SK-N-SH (cell line): ENCODE data around the gene NKAPL. TPM values are rescaled to one million over a fixed set of nuclear protein-coding genes. Genes with fewer than 3 reads are reported as not detected.

ENCODE experiments used
- CTCF ChIA-PET: fragments of 300-600, 350-600 bp; formaldehyde crosslinking; extraction: SDS; loops from one replicate; lab custom pipeline; 2021; lab: Yijun Ruan, JAX
- POLR2A ChIA-PET: fragments of 350-600 bp; sonication (Branson Sonifier 250); formaldehyde crosslinking; extraction: SDS; loops from one replicate; lab custom pipeline; 2020; ENCODE audit warnings: antibody characterized with exemption, inconsistent platforms; lab: Yijun Ruan, JAX
- DNase-seq: peaks from one replicate; pipeline ENCODE4 v3.0.0; 2012
- H2AFZ ChIP-seq: fragments of 200-600 bp; sonication (generic); 2 replicates; pipeline ENCODE4 v1.8.1; 2016; ENCODE audit warnings: antibody characterized with exemption, mild to moderate bottlenecking, low read depth
- H3F3A ChIP-seq: fragments of 200-600 bp; sonication (generic); replicated peaks from 2 replicates; pipeline ENCODE3; 2016; ENCODE audit warnings: antibody characterized with exemption, mild to moderate bottlenecking; ENCODE audit not compliant: insufficient read depth
- H3K27ac ChIP-seq, 2 experiments: fragments of 200-500 bp in 1 of 2; fragments of 200-600 bp in 1 of 2; sonication (Bioruptor generic) in 1 of 2; sonication (generic), shearing (Covaris generic) in 1 of 2; 2 replicates each; pipeline versions ENCODE4 v1.5.1 to v1.6.1; 2014 to 2016; ENCODE audit warnings: low read depth in 2 of 2, inconsistent platforms in 1 of 2, low read length in 1 of 2, mild to moderate bottlenecking in 1 of 2, mixed read lengths in 1 of 2
- H3K27me3 ChIP-seq: fragments of 200-600 bp; sonication (generic), shearing (Covaris generic); 2 replicates; pipeline ENCODE4 v1.6.1; 2016; ENCODE audit warnings: mixed run types; ENCODE audit not compliant: insufficient read depth
- H3K36me3 ChIP-seq, 2 experiments: fragments of 200-500 bp in 1 of 2; fragments of 200-600 bp in 1 of 2; sonication (Bioruptor generic) in 1 of 2; sonication (generic) in 1 of 2; replicated peaks in 1 of 2; 2 replicates each; pipeline versions ENCODE3 to v1.5.1; 2014 to 2016; ENCODE audit warnings: low read length in 1 of 2, mild to moderate bottlenecking in 1 of 2; ENCODE audit not compliant: insufficient read depth in 2 of 2, control insufficient read depth in 1 of 2
- H3K4me1 ChIP-seq, 2 experiments: fragments of 200-500 bp in 1 of 2; fragments of 200-600 bp in 1 of 2; sonication (Bioruptor generic) in 1 of 2; sonication (generic), shearing (Covaris generic) in 1 of 2; 2 replicates each; pipeline versions ENCODE4 v1.5.1 to v1.6.1; 2014 to 2016; ENCODE audit warnings: low read depth in 1 of 2, low read length in 1 of 2, mixed run types in 1 of 2; ENCODE audit not compliant: insufficient read depth in 2 of 2, control insufficient read depth in 1 of 2
- H3K4me2 ChIP-seq: fragments of 200-600 bp; sonication (generic), shearing (Covaris generic); 2 replicates; pipeline ENCODE4 v1.6.1; 2017; ENCODE audit warnings: mixed run types
- H3K4me3 ChIP-seq, 2 experiments: fragments of 200-500 bp in 1 of 2; fragments of 200-600 bp in 1 of 2; sonication (Bioruptor generic) in 1 of 2; sonication (generic), shearing (Covaris generic) in 1 of 2; 2 replicates each; pipeline versions ENCODE4 v1.5.1 to v1.8.1; 2014 to 2016; ENCODE audit warnings: low read depth in 2 of 2, inconsistent platforms in 1 of 2, low read length in 1 of 2, mild to moderate bottlenecking in 1 of 2, mixed read lengths in 1 of 2, moderate library complexity in 1 of 2
- H3K79me2 ChIP-seq: fragments of 200-600 bp; sonication (generic); 2 replicates; pipeline ENCODE4 v1.8.1; 2017; ENCODE audit warnings: mild to moderate bottlenecking; ENCODE audit not compliant: insufficient read depth
- H3K9ac ChIP-seq: fragments of 200-600 bp; sonication (generic); 2 replicates; pipeline ENCODE4 v1.6.1; 2017; ENCODE audit warnings: mixed run types
- H3K9me2 ChIP-seq: fragments of 200-600 bp; sonication (generic); 2 replicates; pipeline ENCODE4 v1.6.1; 2017; ENCODE audit warnings: mixed run types
- H3K9me3 ChIP-seq: fragments of 200-600 bp; sonication (generic); 2 replicates; pipeline ENCODE4 v1.6.1; 2017; ENCODE audit warnings: mixed run types, mild to moderate bottlenecking, moderate library complexity
- H4K20me1 ChIP-seq: fragments of 200-600 bp; sonication (generic); 2 replicates; pipeline ENCODE4 v1.6.1; 2017; ENCODE audit warnings: mild to moderate bottlenecking, mixed run types; ENCODE audit not compliant: insufficient read depth
- CHD2 ChIP-seq: fragments of 150-350 bp; IDR thresholded peaks from 2 replicates; pipeline ENCODE4 v1.6.1; 2018; ENCODE audit warnings: low read length; ENCODE audit not compliant: partially characterized antibody
- EP300 ChIP-seq, 2 experiments: IDR thresholded peaks; 2 replicates each; pipeline versions ENCODE4 v1.4.0 to v1.6.1; 2012; ENCODE audit warnings: borderline replicate concordance in 1 of 2, low read depth in 1 of 2, low read length in 1 of 2
- EZH2phosphoT487 ChIP-seq: fragments of 200-600 bp; sonication (generic); IDR thresholded peaks from 2 replicates; pipeline ENCODE4 v1.6.1; 2017; ENCODE audit warnings: low read depth, mixed run types, mild to moderate bottlenecking, antibody characterized with exemption, moderate library complexity, borderline replicate concordance
- FOSL2 ChIP-seq: IDR thresholded peaks from 2 replicates; pipeline ENCODE4 v1.4.0; 2012; ENCODE audit warnings: low read depth, mild to moderate bottlenecking, moderate library complexity, borderline replicate concordance
- FOXJ3 ChIP-seq: sonication (generic); formaldehyde crosslinking; IDR thresholded peaks from 2 replicates; pipeline ENCODE4 v1.5.1; 2020; ENCODE audit warnings: mild to moderate bottlenecking, missing genetic modification reagents
- NRF1 ChIP-seq: IDR thresholded peaks from 2 replicates; pipeline ENCODE4 v1.6.1; 2012; ENCODE audit warnings: low read depth, mild to moderate bottlenecking, low read length
- POLR2AphosphoS5 ChIP-seq: IDR thresholded peaks from 2 replicates; pipeline ENCODE4 v1.6.1; 2012; ENCODE audit warnings: low read depth, low read length
- RAD21 ChIP-seq: IDR thresholded peaks from 2 replicates; pipeline ENCODE4 v1.6.1; 2012; ENCODE audit warnings: mild to moderate bottlenecking, low read length
- RFX5 ChIP-seq: IDR thresholded peaks from 2 replicates; pipeline ENCODE4 v1.6.1; 2012; ENCODE audit warnings: mild to moderate bottlenecking, improper control_type of control experiment, low read length
- TAF1 ChIP-seq: IDR thresholded peaks from 2 replicates; pipeline ENCODE4 v1.6.1; 2012; ENCODE audit warnings: low read depth, mild to moderate bottlenecking, low read length, moderate library complexity, borderline replicate concordance
- YY1 ChIP-seq: IDR thresholded peaks from 2 replicates; pipeline ENCODE4 v1.4.0; 2012; ENCODE audit warnings: low read depth, mild to moderate bottlenecking
- ZBTB33 ChIP-seq: IDR thresholded peaks from 2 replicates; pipeline ENCODE4 v1.4.0; 2012; ENCODE audit warnings: low read depth, borderline replicate concordance
- WGBS: methylation state at CpG from one replicate; pipeline ENCODE4 v1.1.6; 2017; ENCODE audit warnings: low lambda C conversion rate; 5-methylcytosine and 5-hydroxymethylcytosine counted together
- polyA plus RNA-seq, 3 experiments: library from polyadenylated mRNA; depleted of rRNA; stranded (reverse); fragments of >200 nt; gene quantifications; 2 replicates each; pipeline ENCODE4 v1.2.3, GENCODE V29; 2012
- TF ChIP-seq, protein P1 (sequence below): fragments of 200-600 bp; sonication (generic); IDR thresholded peaks from 2 replicates; pipeline ENCODE4 v1.6.1; 2017; ENCODE audit warnings: antibody characterized with exemption, mild to moderate bottlenecking, moderate library complexity
- TF ChIP-seq, protein P2 (sequence below): IDR thresholded peaks from 2 replicates; pipeline ENCODE4 v1.4.0; 2012; ENCODE audit warnings: low read depth, borderline replicate concordance
- TF ChIP-seq, protein P3 (sequence below): IDR thresholded peaks from 2 replicates; pipeline ENCODE4 v1.6.1; 2012; ENCODE audit warnings: mild to moderate bottlenecking, low read depth, low read length, moderate library complexity

The NKAPL gene
- polyA plus RNA-seq, 1 of the 3 experiments (the other 2 are of a cell fraction) = not detected

- TF ChIP-seq EZH2phosphoT487 (no peak), FOSL2 (peak; percentile 66; the same call in 1 of the 2 replicates), EP300 (IDR thresholded peaks at IDR 0.05; ENCODE audit: borderline replicate concordance in 1 of 2, low read depth in 1 of 2, low read length in 1 of 2) (no peak), CHD2 (no peak), TAF1 (no peak), FOXJ3 (CRISPR knock-in tag) (no peak), YY1 (no peak), RAD21 (0 out of 2 replicates have a peak, but pooled peaks have one; percentile 25), RFX5 (no peak), POLR2AphosphoS5 (no peak), ZBTB33 (0 out of 2 replicates have a peak, but pooled peaks have one; percentile 25)
- TF ChIP-seq, protein P1, sequence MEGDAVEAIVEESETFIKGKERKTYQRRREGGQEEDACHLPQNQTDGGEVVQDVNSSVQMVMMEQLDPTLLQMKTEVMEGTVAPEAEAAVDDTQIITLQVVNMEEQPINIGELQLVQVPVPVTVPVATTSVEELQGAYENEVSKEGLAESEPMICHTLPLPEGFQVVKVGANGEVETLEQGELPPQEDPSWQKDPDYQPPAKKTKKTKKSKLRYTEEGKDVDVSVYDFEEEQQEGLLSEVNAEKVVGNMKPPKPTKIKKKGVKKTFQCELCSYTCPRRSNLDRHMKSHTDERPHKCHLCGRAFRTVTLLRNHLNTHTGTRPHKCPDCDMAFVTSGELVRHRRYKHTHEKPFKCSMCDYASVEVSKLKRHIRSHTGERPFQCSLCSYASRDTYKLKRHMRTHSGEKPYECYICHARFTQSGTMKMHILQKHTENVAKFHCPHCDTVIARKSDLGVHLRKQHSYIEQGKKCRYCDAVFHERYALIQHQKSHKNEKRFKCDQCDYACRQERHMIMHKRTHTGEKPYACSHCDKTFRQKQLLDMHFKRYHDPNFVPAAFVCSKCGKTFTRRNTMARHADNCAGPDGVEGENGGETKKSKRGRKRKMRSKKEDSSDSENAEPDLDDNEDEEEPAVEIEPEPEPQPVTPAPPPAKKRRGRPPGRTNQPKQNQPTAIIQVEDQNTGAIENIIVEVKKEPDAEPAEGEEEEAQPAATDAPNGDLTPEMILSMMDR = peak; percentile 44
- TF ChIP-seq, all 33 proteins: peak for 6
Measured at GRCh38 chr6:28212510-28213212, 46.4 kb upstream of the NKAPL start (continued).

DNA sequence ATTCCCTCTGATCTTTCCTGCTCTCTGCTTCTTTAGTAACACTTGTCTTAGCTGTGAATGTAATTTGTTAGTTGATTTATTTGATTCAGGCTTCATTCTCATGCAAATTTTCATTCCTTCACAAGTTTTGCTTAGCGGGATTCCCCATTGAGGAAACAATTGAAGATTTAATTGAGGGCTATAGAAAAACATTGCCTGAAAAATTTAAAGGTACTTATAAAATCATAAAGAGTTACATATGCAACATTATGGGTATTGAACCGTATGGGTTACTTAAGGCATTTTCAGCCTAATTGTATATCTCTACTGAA, 45.9 kb upstream of the NKAPL start:
- Histone ChIP-seq H3F3A (peaks cover 6% of the 10 kb centered on the region), H3K4me2 (peak overlapping the region; percentile 65), H3K9me3 (no peaks in the 10 kb centered on the region), H3K9me2 (no peaks in the 10 kb centered on the region), H3K4me3 (peak overlapping the region; percentile 62 to 63), H2AFZ (0 out of 2 replicates have a peak overlapping the region, but pooled peaks have one; percentile 17), H4K20me1 (no peaks in the 10 kb centered on the region), H3K4me1 (peaks cover 0 to 10% of the 10 kb centered on the region in 2 experiments; a peak in 3 of 4 replicates), H3K9ac (no peak overlapping the region), H3K27me3 (peaks cover 32% of the 10 kb centered on the region; the same call in 1 of the 2 replicates), H3K79me2 (no peaks in the 10 kb centered on the region), H3K36me3 (no peaks in the 10 kb centered on the region), H3K27ac (no peak overlapping the region)
- TF ChIP-seq, protein P2, sequence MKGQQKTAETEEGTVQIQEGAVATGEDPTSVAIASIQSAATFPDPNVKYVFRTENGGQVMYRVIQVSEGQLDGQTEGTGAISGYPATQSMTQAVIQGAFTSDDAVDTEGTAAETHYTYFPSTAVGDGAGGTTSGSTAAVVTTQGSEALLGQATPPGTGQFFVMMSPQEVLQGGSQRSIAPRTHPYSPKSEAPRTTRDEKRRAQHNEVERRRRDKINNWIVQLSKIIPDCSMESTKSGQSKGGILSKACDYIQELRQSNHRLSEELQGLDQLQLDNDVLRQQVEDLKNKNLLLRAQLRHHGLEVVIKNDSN = peak; percentile 3; the same call in 1 of the 2 replicates
- TF ChIP-seq, protein P3, sequence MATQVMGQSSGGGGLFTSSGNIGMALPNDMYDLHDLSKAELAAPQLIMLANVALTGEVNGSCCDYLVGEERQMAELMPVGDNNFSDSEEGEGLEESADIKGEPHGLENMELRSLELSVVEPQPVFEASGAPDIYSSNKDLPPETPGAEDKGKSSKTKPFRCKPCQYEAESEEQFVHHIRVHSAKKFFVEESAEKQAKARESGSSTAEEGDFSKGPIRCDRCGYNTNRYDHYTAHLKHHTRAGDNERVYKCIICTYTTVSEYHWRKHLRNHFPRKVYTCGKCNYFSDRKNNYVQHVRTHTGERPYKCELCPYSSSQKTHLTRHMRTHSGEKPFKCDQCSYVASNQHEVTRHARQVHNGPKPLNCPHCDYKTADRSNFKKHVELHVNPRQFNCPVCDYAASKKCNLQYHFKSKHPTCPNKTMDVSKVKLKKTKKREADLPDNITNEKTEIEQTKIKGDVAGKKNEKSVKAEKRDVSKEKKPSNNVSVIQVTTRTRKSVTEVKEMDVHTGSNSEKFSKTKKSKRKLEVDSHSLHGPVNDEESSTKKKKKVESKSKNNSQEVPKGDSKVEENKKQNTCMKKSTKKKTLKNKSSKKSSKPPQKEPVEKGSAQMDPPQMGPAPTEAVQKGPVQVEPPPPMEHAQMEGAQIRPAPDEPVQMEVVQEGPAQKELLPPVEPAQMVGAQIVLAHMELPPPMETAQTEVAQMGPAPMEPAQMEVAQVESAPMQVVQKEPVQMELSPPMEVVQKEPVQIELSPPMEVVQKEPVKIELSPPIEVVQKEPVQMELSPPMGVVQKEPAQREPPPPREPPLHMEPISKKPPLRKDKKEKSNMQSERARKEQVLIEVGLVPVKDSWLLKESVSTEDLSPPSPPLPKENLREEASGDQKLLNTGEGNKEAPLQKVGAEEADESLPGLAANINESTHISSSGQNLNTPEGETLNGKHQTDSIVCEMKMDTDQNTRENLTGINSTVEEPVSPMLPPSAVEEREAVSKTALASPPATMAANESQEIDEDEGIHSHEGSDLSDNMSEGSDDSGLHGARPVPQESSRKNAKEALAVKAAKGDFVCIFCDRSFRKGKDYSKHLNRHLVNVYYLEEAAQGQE = no peak
- no peak for TF ChIP-seq NRF1
- ChIA-PET CTCF (no interaction called here), POLR2A (no interaction called here)
- no peak for DNase-seq
- WGBS = 42% methylated on average over 2 of the region's 2 CpGs
